HepG2 (cell line): ENCODE measurements around the gene MRPL14. TPM values are rescaled to one million over a fixed set of nuclear protein-coding genes. Genes with fewer than 3 reads are reported as not detected.

ENCODE experiments used
- ELF1 ChIP-seq: sonication (generic); formaldehyde crosslinking; IDR thresholded peaks from 2 replicates; pipeline ENCODE4 v1.4.0; 2020; ENCODE audit warnings: missing genetic modification reagents
- HNF4A ChIP-seq: sonication (generic); formaldehyde crosslinking; IDR thresholded peaks from 2 replicates; pipeline ENCODE4 v1.4.0; 2020; ENCODE audit warnings: missing genetic modification reagents
- HNRNPL ChIP-seq: fragments of 200-400 bp; formaldehyde crosslinking; IDR thresholded peaks from 2 replicates; pipeline ENCODE4 v1.6.1; 2017; ENCODE audit warnings: mild to moderate bottlenecking, low read depth, low read length
- MAX ChIP-seq: IDR thresholded peaks from 2 replicates; pipeline ENCODE4 v1.6.1; 2012; ENCODE audit warnings: inconsistent platforms
- MYPOP ChIP-seq: sonication (generic); formaldehyde crosslinking; IDR thresholded peaks from 2 replicates; pipeline ENCODE4 v1.8.1; 2023; ENCODE audit warnings: mild to moderate bottlenecking, moderate library complexity, missing genetic modification reagents
- NFAT5 ChIP-seq: sonication (generic); formaldehyde crosslinking; IDR thresholded peaks from 2 replicates; pipeline ENCODE4 v1.4.0; 2020; ENCODE audit warnings: missing genetic modification reagents
- NFYB ChIP-seq: sonication (generic); formaldehyde crosslinking; IDR thresholded peaks from 2 replicates; pipeline ENCODE4 v1.4.0; 2020; ENCODE audit warnings: missing genetic modification reagents
- PHF8 ChIP-seq: sonication (generic); formaldehyde crosslinking; IDR thresholded peaks from 2 replicates; pipeline ENCODE4 v1.5.0; 2020; ENCODE audit warnings: missing genetic modification reagents
- TAF15 ChIP-seq: fragments of 200-400 bp; formaldehyde crosslinking; IDR thresholded peaks from one replicate; pipeline ENCODE4 v1.6.1; 2018; ENCODE audit warnings: mild to moderate bottlenecking, low read depth, low read length; ENCODE audit not compliant: poor library complexity, severe bottlenecking
- TCF7 ChIP-seq: sonication (generic); IDR thresholded peaks from 2 replicates; pipeline ENCODE4 v1.6.1; 2016; ENCODE audit warnings: antibody characterized with exemption, low read depth
- TEAD3 ChIP-seq: optimal IDR thresholded peaks from 2 replicates; pipeline ENCODE3; 2016; ENCODE audit warnings: borderline replicate concordance
- U2AF1 ChIP-seq: fragments of 200-400 bp; formaldehyde crosslinking; optimal IDR thresholded peaks from 2 replicates; pipeline ENCODE3; 2017; ENCODE audit warnings: mild to moderate bottlenecking, low read depth, low read length
- ZEB1 ChIP-seq: IDR thresholded peaks from 2 replicates; pipeline ENCODE4 v1.6.1; 2012; ENCODE audit warnings: mild to moderate bottlenecking, low read depth, inconsistent platforms; ENCODE audit not compliant: insufficient replicate concordance
- ZFYVE20 ChIP-seq: sonication (generic); formaldehyde crosslinking; IDR thresholded peaks from 2 replicates; pipeline ENCODE4 v1.8.0; 2023; ENCODE audit warnings: low read depth, mild to moderate bottlenecking, moderate library complexity, missing genetic modification reagents, borderline replicate concordance
- ZNF10 ChIP-seq: sonication (generic); formaldehyde crosslinking; IDR thresholded peaks from 2 replicates; pipeline ENCODE4 v1.4.0; 2020; ENCODE audit warnings: mild to moderate bottlenecking, low read depth, missing genetic modification reagents, borderline replicate concordance
- ZNF446 ChIP-seq: sonication (generic); formaldehyde crosslinking; IDR thresholded peaks from 2 replicates; pipeline ENCODE4 v1.5.0; 2020; ENCODE audit warnings: mild to moderate bottlenecking, missing genetic modification reagents
- ZNF687 ChIP-seq: sonication (generic); formaldehyde crosslinking; IDR thresholded peaks from 2 replicates; pipeline ENCODE4 v1.5.1; 2020; ENCODE audit warnings: mild to moderate bottlenecking, missing genetic modification reagents, moderate library complexity
- ZNF709 ChIP-seq: sonication (generic); formaldehyde crosslinking; IDR thresholded peaks from 2 replicates; pipeline ENCODE4 v1.5.0; 2020; ENCODE audit warnings: mild to moderate bottlenecking, missing genetic modification reagents
- polyA plus RNA-seq, 8 experiments: library from polyadenylated mRNA; depleted of rRNA in 3 of 8; stranded (reverse) in 7 of 8; unstranded in 1 of 8; fragments of >200 nt; fragmentation: Illumina TruSeq in 4 of 8; extraction: Trizol in 4 of 8; gene quantifications; 2 replicates each; pipeline versions ENCODE4 v1.2.1 to v1.2.3, GENCODE V29; 2011 to 2016; ENCODE audit warnings: low read depth in 4 of 8, missing spikeins in 1 of 8, mixed read lengths in 1 of 8; ENCODE audit not compliant: insufficient read depth in 1 of 8
- total RNA-seq, 5 experiments: library from RNA; depleted of rRNA; stranded (reverse); fragments of >200 nt; fragmentation: Illumina TruSeq; extraction: Trizol; gene quantifications; 2 replicates each; pipeline ENCODE4 v1.2.3, GENCODE V29; 2016; ENCODE audit warnings: low read depth in 1 of 5

The MRPL14 gene
- total and polyA plus RNA-seq, 2 of the 13 experiments (the other 11 are each of a cell fraction or from before 2014, with no cell fraction given), result 157 to 178 TPM

- TF ChIP-seq ZNF687 (CRISPR knock-in tag) (peak; percentile 96), HNRNPL (peak; percentile 70), NFYB (CRISPR knock-in tag) (peak; percentile 47; the same call in 1 of the 2 replicates), NFAT5 (CRISPR knock-in tag) (no peak), ZNF446 (no peak), ZNF10 (CRISPR knock-in tag) (no peak), ZNF709 (CRISPR knock-in tag) (peak; percentile 52; the same call in 1 of the 2 replicates), ZEB1 (peak; percentile 92), MAX (peak; percentile 67), ELF1 (CRISPR knock-in tag) (peak; percentile 47; the same call in 1 of the 2 replicates), MYPOP (CRISPR knock-in tag) (peak; percentile 72), PHF8 (CRISPR knock-in tag) (no peak; the same call in 1 of the 2 replicates), TEAD3 (CRISPR knock-in tag) (peak; percentile 41), TCF7 (0 out of 2 replicates have a peak, but pooled peaks have one; percentile 18), HNF4A (CRISPR knock-in tag) (peak; percentile 98), TAF15 (no peak), U2AF1 (no peak), ZFYVE20 (CRISPR knock-in tag) (0 out of 2 replicates have a peak, but pooled peaks have one; percentile 30)
These were observed 29.4 kb upstream of the MRPL14 start (continued) for GRCh38 chr6:44156494-44157151.
